Upper lobe of right lung (tissue), 1 donor: ENCODE data around the gene TRIM69. TPM values are rescaled to one million over a fixed set of nuclear protein-coding genes. Genes with fewer than 3 reads are reported as not detected.

Experiments
- ATAC-seq: fragments of 200-7000 bp; cut with Tn5 transposase; one replicate; pipeline ENCODE4 v1.9.1; 2020; ENCODE audit warnings: mild to moderate bottlenecking, moderate library complexity
- DNase-seq: peaks from one replicate; pipeline ENCODE4 v3.0.0-alpha.2; 2020
- H3K27ac ChIP-seq: fragments of 200-600 bp; one replicate; pipeline ENCODE4 v1.8.0; 2022
- H3K27me3 ChIP-seq: fragments of 200-600 bp; one replicate; pipeline ENCODE4 v1.8.0; 2022; ENCODE audit warnings: mild to moderate bottlenecking
- H3K36me3 ChIP-seq: fragments of 200-600 bp; one replicate; pipeline ENCODE4 v1.8.0; 2022
- H3K4me1 ChIP-seq: fragments of 200-600 bp; one replicate; pipeline ENCODE4 v1.8.0; 2022
- H3K4me3 ChIP-seq: fragments of 200-600 bp; one replicate; pipeline ENCODE4 v1.8.0; 2022; ENCODE audit warnings: mild to moderate bottlenecking
- H3K9me3 ChIP-seq: fragments of 200-600 bp; one replicate; pipeline ENCODE4 v1.8.0; 2022
- intact Hi-C: fragments of 100-400 bp; cut with DNase I; formaldehyde crosslinking; loops from one replicate; pipeline ENCODE4 v1.11.0; 2022
- total RNA-seq: library from RNA; stranded (reverse); fragmentation: NEBNext Ultra II Directional; extraction: Animal tissue kit (Norgen Biotek cat#: 25700); gene quantifications from one replicate; pipeline ENCODE4 v1.2.1, GENCODE V29; 2021
- TF ChIP-seq, protein P1 (sequence below): fragments of 200-600 bp; IDR thresholded peaks from one replicate; pipeline ENCODE4 v1.8.0; 2022; ENCODE audit warnings: antibody characterized with exemption
- donor health status: DM: no; HTN: yes; CAD: no; lungs with severe emphysema.

The TRIM69 gene
- total RNA-seq, 1 donor from 2014 or later: 25.4 TPM

GRCh38 chr15:44801364-44801763 lies 65.0 kb downstream of the TRIM69 start:
- Histone ChIP-seq H3K4me3 (no peak overlapping the region), H3K9me3 (no peaks in the 10 kb centered on the region), H3K4me1 (no peaks in the 10 kb centered on the region), H3K27ac (no peak overlapping the region), H3K36me3 (no peaks in the 10 kb centered on the region), H3K27me3 (no peaks in the 10 kb centered on the region)
- DNase-seq (no peak), ATAC-seq (peak; percentile 26)
- TF ChIP-seq, protein P1, sequence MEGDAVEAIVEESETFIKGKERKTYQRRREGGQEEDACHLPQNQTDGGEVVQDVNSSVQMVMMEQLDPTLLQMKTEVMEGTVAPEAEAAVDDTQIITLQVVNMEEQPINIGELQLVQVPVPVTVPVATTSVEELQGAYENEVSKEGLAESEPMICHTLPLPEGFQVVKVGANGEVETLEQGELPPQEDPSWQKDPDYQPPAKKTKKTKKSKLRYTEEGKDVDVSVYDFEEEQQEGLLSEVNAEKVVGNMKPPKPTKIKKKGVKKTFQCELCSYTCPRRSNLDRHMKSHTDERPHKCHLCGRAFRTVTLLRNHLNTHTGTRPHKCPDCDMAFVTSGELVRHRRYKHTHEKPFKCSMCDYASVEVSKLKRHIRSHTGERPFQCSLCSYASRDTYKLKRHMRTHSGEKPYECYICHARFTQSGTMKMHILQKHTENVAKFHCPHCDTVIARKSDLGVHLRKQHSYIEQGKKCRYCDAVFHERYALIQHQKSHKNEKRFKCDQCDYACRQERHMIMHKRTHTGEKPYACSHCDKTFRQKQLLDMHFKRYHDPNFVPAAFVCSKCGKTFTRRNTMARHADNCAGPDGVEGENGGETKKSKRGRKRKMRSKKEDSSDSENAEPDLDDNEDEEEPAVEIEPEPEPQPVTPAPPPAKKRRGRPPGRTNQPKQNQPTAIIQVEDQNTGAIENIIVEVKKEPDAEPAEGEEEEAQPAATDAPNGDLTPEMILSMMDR: no peak
- intact Hi-C loops: no loop called here

GRCh38 chr15:44801797-44802196 lies 65.5 kb downstream of the TRIM69 start:
- ATAC-seq: no peak
- H3K4me3 ChIP-seq: no peak overlapping the region
- H3K27me3 ChIP-seq: no peaks in the 10 kb centered on the region
- no peak for DNase-seq
- no peaks in the 10 kb centered on the region for H3K36me3 ChIP-seq
- TF ChIP-seq, protein P1: no peak
- no peaks in the 10 kb centered on the region for H3K4me1 ChIP-seq
- no peak overlapping the region for H3K27ac ChIP-seq
- H3K9me3 ChIP-seq: no peaks in the 10 kb centered on the region
- intact Hi-C loops: no loop called here

DNA sequence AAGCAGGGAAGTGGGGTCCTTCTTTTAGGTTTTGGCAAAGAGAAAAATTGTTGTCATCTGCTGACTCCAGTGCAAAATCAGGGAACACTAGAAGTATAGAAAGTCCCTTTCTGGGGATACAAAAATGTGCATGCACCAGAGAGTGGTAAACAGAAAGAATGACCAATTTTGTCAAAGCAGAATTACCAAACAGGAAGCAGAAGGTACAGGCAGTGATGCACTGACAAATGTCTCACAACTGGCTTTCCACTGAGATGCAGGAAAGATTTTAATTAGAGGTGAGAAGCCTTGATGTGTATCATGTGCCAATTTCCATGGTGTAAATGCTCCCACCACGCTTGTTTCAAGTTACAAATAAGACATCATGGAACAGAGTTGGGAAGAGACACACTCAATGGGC lies 66.0 kb downstream of the TRIM69 start:
- no peak for ATAC-seq
- intact Hi-C loops: no loop called here

GRCh38 chr15:44804298-44805046 lies 68.1 kb downstream of the TRIM69 start:
- Histone ChIP-seq H3K27ac (no peak overlapping the region), H3K9me3 (no peaks in the 10 kb centered on the region), H3K27me3 (no peaks in the 10 kb centered on the region), H3K4me3 (no peak overlapping the region), H3K4me1 (no peaks in the 10 kb centered on the region), H3K36me3 (no peaks in the 10 kb centered on the region)
- no peak for ATAC-seq
- intact Hi-C loops: no loop called here
- TF ChIP-seq, protein P1: no peak
- DNase-seq: no peak

More for the DNA sequence above, 66.0 kb downstream of the TRIM69 start:
- no peaks in the 10 kb centered on the region for H3K36me3 ChIP-seq
- no peak overlapping the region for H3K27ac ChIP-seq
- H3K4me1 ChIP-seq: no peaks in the 10 kb centered on the region
- H3K27me3 ChIP-seq: no peaks in the 10 kb centered on the region
- no peak overlapping the region for H3K4me3 ChIP-seq
- no peak for DNase-seq
- no peaks in the 10 kb centered on the region for H3K9me3 ChIP-seq
- TF ChIP-seq, protein P1: no peak

DNA sequence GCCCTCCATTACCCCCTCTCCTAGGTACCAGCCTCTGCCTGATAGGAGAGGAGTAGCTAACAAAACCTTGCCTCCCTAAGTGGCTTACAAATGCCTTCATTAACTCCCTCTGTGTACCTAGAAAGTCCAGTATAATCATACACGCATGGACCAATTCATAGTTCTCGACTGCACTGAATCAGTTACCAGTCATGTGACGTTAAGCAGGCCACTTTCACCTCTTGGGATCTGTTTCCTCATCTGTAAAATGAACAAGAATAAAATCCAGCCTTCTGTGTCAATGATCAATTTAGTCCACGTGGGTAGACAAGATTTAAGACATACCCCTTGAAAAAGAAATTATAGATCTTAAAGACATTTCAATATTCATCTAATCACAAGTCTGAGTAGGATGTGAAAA lies 72.2 kb downstream of the TRIM69 start:
- Histone ChIP-seq H3K9me3 (no peaks in the 10 kb centered on the region), H3K27ac (no peak overlapping the region), H3K27me3 (no peaks in the 10 kb centered on the region), H3K4me1 (no peaks in the 10 kb centered on the region), H3K36me3 (no peaks in the 10 kb centered on the region), H3K4me3 (no peak overlapping the region)
- DNase-seq (no peak), ATAC-seq (no peak)
- TF ChIP-seq, protein P1: no peak
- intact Hi-C loops: no loop called here

DNA sequence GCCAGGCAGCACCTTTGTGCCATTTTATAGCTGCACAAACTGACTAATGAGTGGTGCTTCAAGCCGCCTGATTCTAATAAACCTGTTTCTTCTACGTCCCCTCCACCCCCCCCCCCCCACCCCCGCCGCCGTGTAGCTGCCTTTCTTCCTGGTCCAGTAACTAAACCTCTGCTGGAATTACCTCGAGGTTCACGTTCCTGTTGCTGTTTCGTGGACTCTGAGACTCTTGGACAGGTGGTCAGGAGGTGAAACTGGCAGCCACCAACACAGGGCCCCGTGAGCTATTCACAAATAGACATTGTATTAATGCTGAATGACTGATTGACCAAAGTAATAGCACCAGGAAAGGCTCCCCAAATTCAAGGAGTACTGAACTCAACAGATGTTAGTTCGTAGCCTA lies 73.9 kb downstream of the TRIM69 start:
- ATAC-seq (no peak), DNase-seq (no peak)
- no peaks in the 10 kb centered on the region for H3K27me3 ChIP-seq
- no peak overlapping the region for H3K27ac ChIP-seq
- TF ChIP-seq, protein P1: no peak
- H3K9me3 ChIP-seq: no peaks in the 10 kb centered on the region
- no peak overlapping the region for H3K4me3 ChIP-seq
- intact Hi-C loops: no loop called here
- no peaks in the 10 kb centered on the region for H3K4me1 ChIP-seq
- no peaks in the 10 kb centered on the region for H3K36me3 ChIP-seq
